Endothelial cell of umbilical vein (primary cell): ENCODE results near the gene LRRC32.

Experiments used
- CTCF ChIP-seq, 2 donors: IDR thresholded peaks; 1 replicate in 1 of 2; 2 replicates in 1 of 2; pipeline ENCODE4 v1.5.1; 2011; ENCODE audit warnings: low read length in 2 of 2, mild to moderate bottlenecking in 2 of 2, moderate library complexity in 2 of 2, control low read depth in 1 of 2, inconsistent platforms in 1 of 2, low read depth in 1 of 2; ENCODE audit not compliant: insufficient read depth in 1 of 2; ENCODE audit errors: extremely low read depth in 1 of 2
- EZH2 ChIP-seq: IDR thresholded peaks from 2 replicates; pipeline ENCODE4 v1.6.1; 2012; ENCODE audit warnings: borderline replicate concordance, low read depth, mild to moderate bottlenecking, moderate library complexity, low read length, inconsistent platforms; ENCODE audit not compliant: severe bottlenecking
- FOS ChIP-seq: IDR thresholded peaks from 2 replicates; pipeline ENCODE4 v1.6.1; 2011; ENCODE audit warnings: mild to moderate bottlenecking, low read length, moderate library complexity, borderline replicate concordance; ENCODE audit not compliant: insufficient read depth
- GATA2 ChIP-seq: IDR thresholded peaks from 2 replicates; pipeline ENCODE4 v1.7.0; 2011; ENCODE audit warnings: low read depth, mild to moderate bottlenecking, moderate library complexity, mixed read lengths, low read length; ENCODE audit not compliant: insufficient read length, insufficient read depth
- JUN ChIP-seq: IDR thresholded peaks from 2 replicates; pipeline ENCODE4 v1.6.1; 2011; ENCODE audit warnings: borderline replicate concordance, low read depth; ENCODE audit not compliant: insufficient read length, insufficient read depth
- MYC ChIP-seq: IDR thresholded peaks from one replicate; pipeline ENCODE4 v1.6.1; 2011; ENCODE audit warnings: mild to moderate bottlenecking, low read depth, low read length
- POLR2A ChIP-seq: IDR thresholded peaks from 2 replicates; pipeline ENCODE4 v1.6.1; 2012; ENCODE audit warnings: low read depth, mild to moderate bottlenecking, control low read depth, low read length
- POLR2AphosphoS5 ChIP-seq: IDR thresholded peaks from 2 replicates; pipeline ENCODE4 v1.6.1; 2012; ENCODE audit warnings: low read depth, mild to moderate bottlenecking, control low read depth, low read length, moderate library complexity; ENCODE audit not compliant: insufficient read depth

DNA sequence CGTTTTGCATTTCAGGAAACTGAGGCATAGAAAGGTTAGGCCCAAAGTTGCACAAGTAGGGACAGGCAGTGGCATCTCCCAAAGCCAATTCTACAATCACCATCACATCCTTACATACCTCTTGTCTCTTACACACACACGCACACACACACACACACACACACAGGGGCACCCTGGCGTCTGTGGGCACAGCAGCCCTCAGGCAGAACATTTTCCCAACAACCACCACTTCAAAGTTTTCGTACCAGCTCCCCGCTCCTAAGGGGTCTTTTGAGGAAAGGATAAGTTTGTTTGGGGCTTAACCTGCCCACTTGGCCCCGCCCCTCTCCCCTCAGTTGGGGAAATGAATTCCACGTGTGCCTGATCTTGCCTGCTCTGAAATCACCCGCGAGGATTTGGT lies 14.7 kb upstream of the LRRC32 start:
- TF ChIP-seq POLR2A (no peak), POLR2AphosphoS5 (no peak), CTCF (IDR thresholded peaks at IDR 0.05; ENCODE audit: extremely low read depth in 1 of 2, insufficient read depth in 1 of 2, low read depth in 1 of 2, low read length in 2 of 2) (no peak), MYC (no peak), EZH2 (no peak), FOS (no peak), JUN (no peak), GATA2 (no peak)
